HEK293T (cell line): Measurements from ENCODE around the gene CRHR2.

Source experiments
- ARNT ChIP-seq: fragments of 450-650 bp; IDR thresholded peaks from 2 replicates; pipeline ENCODE4 v1.6.1; 2017; ENCODE audit warnings: mild to moderate bottlenecking
- BHLHE40 ChIP-seq: fragments of 450-650 bp; IDR thresholded peaks from 2 replicates; pipeline ENCODE4 v1.6.1; 2016; ENCODE audit warnings: mild to moderate bottlenecking, moderate library complexity, borderline replicate concordance
- CTBP1 ChIP-seq: fragments of 450-650 bp; IDR thresholded peaks from 2 replicates; pipeline ENCODE4 v1.6.1; 2016; ENCODE audit warnings: borderline replicate concordance
- ELF4 ChIP-seq: fragments of 450-650 bp; IDR thresholded peaks from 2 replicates; pipeline ENCODE4 v1.6.1; 2017; ENCODE audit warnings: antibody characterized with exemption
- FOXA1 ChIP-seq: fragments of 450-650 bp; IDR thresholded peaks from 2 replicates; pipeline ENCODE4 v1.6.1; 2016; ENCODE audit warnings: mild to moderate bottlenecking
- FOXK2 ChIP-seq: fragments of 450-650 bp; IDR thresholded peaks from 2 replicates; pipeline ENCODE4 v1.6.1; 2016; ENCODE audit warnings: mild to moderate bottlenecking
- FOXM1 ChIP-seq: fragments of 450-650 bp; IDR thresholded peaks from 2 replicates; pipeline ENCODE4 v1.6.1; 2017; ENCODE audit warnings: mild to moderate bottlenecking, borderline replicate concordance
- HDGF ChIP-seq: fragments of 450-650 bp; IDR thresholded peaks from 2 replicates; pipeline ENCODE4 v1.6.1; 2017; ENCODE audit warnings: antibody characterized with exemption, borderline replicate concordance
- LEF1 ChIP-seq: fragments of 450-650 bp; IDR thresholded peaks from 2 replicates; pipeline ENCODE4 v1.6.1; 2017; ENCODE audit warnings: mild to moderate bottlenecking, borderline replicate concordance
- NFRKB ChIP-seq: fragments of 450-650 bp; IDR thresholded peaks from 2 replicates; pipeline ENCODE4 v1.6.1; 2016; ENCODE audit warnings: mild to moderate bottlenecking, moderate library complexity
- SUZ12 ChIP-seq: fragments of 450-650 bp; IDR thresholded peaks from 2 replicates; pipeline ENCODE4 v1.6.1; 2016; ENCODE audit warnings: mild to moderate bottlenecking
- TARDBP ChIP-seq: fragments of 450-650 bp; IDR thresholded peaks from 2 replicates; pipeline ENCODE4 v1.6.1; 2016
- ZNF384 ChIP-seq: fragments of 450-650 bp; IDR thresholded peaks from 2 replicates; pipeline ENCODE4 v1.6.1; 2016
- TF ChIP-seq, protein P1 (sequence below): fragments of 450-650 bp; IDR thresholded peaks from 2 replicates; pipeline ENCODE4 v1.6.1; 2016

GRCh38 chr7:30707391-30708357, 25.4 kb upstream of the CRHR2 start:
- TF ChIP-seq SUZ12 (no peak), HDGF (no peak), BHLHE40 (no peak), LEF1 (no peak), FOXM1 (no peak), ELF4 (no peak), FOXA1 (no peak), TARDBP (no peak), NFRKB (no peak), ZNF384 (no peak), FOXK2 (no peak), ARNT (no peak), CTBP1 (no peak)
- TF ChIP-seq, protein P1, sequence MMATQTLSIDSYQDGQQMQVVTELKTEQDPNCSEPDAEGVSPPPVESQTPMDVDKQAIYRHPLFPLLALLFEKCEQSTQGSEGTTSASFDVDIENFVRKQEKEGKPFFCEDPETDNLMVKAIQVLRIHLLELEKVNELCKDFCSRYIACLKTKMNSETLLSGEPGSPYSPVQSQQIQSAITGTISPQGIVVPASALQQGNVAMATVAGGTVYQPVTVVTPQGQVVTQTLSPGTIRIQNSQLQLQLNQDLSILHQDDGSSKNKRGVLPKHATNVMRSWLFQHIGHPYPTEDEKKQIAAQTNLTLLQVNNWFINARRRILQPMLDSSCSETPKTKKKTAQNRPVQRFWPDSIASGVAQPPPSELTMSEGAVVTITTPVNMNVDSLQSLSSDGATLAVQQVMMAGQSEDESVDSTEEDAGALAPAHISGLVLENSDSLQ, result no peak
